NCI-H1048 (cell line): ENCODE measurements around the gene ATAD3B.

Experiments
- DNase-seq: peaks from one replicate; lab custom pipeline; 2025; lab: John Stamatoyannopoulos, UW

The ATAD3B gene

GRCh38 chr1:1535201-1536018, 63.8 kb downstream of the ATAD3B start:
- DNase-seq, result no peak

GRCh38 chr1:1536019-1536937, 64.7 kb downstream of the ATAD3B start:
- DNase-seq, result no peak

DNA sequence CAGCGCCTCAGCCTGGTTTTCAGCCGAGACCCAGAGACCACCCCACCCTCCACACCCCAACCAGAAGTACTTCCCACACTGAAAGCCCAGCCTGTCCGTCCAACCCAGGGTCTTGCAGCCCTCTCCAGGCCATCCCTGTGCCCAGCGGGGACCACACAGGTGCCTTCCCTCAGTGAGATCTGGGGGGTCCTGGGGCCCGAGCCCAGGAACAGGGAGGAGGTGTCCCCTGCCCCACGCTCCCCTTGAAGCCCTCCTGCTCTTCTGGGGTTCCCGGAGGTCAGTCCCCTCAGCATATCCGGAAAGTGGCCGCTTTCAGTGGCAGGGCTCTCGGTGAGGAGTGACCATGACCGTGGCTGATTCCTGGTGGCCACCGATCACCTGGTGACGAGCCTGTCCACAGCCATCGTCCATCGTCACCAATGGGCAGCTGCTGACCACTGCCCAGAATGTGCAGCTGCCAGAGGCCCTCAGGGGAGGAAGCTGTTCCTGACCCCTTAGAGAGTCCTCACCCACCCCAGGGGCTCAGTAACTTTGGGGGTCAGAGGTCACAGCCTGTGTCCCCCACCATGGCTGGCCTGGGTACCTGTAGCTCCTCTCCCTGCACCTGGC, 65.5 kb downstream of the ATAD3B start:
- no peak for DNase-seq

- DNase-seq, result no peak
These were observed 66.2 kb downstream of the ATAD3B start for GRCh38 chr1:1537626-1538250.

GRCh38 chr1:1538334-1538733, 66.8 kb downstream of the ATAD3B start:
- DNase-seq, result no peak

DNA sequence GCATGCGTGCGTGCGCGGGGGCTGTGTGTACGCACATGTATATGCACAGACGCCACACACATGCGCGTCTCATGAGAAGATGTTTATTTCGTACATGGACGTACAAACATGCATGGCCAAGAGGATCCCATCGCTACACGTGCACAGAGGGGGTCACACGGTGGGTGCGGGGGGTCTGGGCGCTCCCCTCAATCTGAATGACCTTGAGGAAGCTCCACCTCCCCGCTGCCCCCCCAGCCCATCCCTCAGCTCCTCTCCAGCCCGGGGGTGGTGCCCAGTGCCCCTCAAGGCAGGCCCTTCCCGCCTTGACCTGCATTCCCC, 67.4 kb downstream of the ATAD3B start:
- DNase-seq, result no peak

DNA sequence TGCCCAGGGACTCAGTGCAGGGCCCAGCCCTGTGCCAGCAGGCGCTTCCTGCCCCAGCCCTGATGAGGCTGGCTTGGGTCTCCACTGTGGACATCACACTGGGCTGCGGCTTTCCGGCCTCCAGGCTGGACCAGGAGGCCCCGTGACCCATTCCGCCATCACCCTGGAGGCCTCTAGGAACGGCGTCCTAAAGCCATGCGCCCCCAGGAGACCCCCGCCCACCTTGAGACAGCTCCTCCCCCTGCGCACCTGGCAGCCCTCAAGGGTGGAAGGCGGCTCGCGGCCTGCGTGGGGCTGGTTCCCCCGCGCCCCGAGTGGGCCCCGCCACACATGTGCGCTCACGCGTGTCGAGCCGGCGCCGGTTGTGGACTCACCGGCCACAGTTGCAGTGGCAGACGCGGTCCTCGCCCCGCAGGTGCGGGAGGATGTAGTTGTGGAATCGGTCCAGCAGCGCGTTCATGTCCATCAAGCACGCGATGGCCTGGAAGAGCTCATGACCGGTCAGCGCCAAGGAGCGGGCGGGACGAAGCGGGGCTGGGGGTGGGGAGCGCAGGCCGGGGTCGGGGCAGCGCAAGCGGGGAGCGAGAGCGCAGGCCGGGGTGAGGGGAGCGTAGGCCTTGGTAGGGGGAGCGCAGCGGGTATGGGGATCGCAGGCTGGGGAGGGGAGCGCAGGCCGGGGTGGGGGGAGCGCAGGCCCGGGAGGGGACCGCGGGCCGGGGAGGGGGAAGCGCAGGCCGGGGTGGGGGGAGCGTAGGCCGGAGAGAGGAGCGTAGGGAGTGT, 67.9 kb downstream of the ATAD3B start:
- no peak for DNase-seq

DNA sequence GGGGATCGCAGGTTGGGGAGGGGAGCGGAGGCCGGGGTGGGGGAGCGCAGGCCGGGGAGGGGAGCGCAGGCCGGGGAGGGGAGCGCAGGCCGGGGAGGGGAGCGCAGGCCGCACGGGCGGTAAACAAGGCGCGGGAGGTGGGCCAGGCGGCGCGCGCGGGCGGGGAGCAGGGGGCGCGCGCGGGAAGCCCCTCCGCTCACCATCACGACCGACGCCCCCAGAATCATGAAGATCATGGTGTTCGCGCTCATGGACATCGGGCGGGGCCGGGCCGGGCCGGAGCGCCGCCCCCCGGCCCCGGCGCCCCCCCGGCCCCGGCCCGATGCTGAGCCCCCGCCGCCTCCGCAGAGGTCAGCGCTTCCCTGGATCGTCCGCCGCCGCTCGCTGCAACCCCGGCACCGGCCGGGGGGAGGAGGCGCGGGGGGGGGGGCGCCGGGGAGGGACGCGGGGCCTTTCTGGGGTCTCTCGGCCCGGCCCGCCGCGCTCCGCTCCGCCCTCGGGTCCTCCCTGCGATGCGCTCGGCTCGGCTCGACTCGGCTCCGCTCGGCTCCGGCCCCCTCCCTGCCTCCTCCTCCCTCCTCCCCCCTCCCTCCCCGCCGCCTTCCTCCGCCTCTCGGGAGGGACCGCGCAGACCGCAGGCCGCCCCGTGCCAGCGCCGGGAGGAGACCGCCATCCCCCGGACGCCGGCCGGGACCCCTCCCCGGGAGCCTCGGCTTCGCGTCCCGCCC, 68.7 kb downstream of the ATAD3B start, which contains the start of gene TMEM240:
Gene TMEM240 (minus strand): TSS at position 535 of the 728 bp plus-strand sequence. CDS start 278 bp downstream, at position 257.
- no peak for DNase-seq

- DNase-seq, result no peak
These were observed 69.5 kb downstream of the ATAD3B start for GRCh38 chr1:1540818-1541628.

GRCh38 chr1:1541956-1542765, 70.6 kb downstream of the ATAD3B start:
- DNase-seq, result no peak

DNA sequence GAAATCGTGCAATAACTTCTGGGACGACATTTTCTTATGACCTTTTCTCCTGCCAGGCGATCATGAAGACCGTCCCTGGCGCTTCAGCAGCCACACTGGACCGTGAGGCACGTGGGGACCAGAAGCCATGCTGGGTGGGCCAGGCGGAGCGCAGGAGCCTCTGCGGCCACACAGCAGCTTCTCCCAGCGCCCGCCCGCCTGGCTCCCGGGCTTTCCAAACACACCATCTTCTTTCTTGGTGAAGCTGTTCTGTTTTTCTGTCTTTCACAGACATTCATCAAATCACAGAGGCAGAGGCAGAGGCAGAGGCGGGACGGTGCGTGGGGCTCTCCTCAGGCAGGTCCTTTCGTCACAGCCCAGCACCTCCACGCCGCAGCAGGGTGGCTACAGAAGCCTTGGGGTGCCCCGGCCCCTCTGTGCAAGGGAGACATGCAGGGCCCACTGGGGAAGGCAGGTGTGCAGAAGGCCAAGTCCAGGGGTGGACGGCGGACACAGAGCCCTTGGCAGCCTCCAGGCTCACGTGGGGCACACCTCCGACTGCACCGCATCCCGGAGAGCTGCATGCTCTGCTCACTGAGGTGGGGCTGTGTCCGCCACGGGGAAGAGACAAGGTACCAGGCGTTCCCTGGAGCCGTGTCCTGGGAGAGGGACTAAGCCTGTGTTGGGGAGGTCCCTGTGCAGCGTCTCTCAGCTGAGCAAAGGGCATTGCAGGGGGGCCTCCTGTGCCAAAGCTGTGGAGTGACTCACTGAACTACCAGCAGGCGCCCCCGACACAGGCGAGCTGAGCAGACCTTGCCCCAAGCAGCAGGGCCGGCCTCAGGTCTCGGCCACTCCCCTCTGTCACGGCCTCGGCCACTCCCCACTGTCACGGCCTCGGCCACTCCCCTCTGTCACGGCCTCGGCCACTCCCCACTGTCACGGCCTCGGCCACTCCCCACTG, 71.5 kb downstream of the ATAD3B start:
- DNase-seq, result no peak

DNA sequence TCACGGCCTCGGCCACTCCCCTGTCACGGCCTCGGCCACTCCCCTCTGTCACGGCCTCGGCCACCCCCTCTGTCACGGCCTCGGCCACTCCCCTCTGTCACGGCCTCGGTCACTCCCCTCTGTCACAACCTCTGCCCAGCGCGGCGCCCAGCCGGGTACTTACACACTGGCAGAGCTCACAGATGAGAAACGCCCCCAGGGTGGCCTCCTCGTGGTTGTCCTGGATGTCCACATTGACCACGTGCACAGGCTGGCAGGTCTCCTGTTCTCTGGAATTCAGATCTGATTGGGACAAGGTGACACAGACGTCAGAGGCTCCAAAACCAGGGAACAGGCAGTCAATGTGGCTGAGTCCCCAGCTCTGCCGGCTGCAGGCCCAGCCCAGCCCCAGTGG, 72.1 kb downstream of the ATAD3B start:
- no peak for DNase-seq

- DNase-seq, result no peak
These were observed 73.0 kb downstream of the ATAD3B start for GRCh38 chr1:1544544-1544943.
